ENCODE measurements around the gene ID1.
"Not testable (repeated sequence)": the region's sequence is repeated elsewhere in the genome, so short reads cannot be mapped to it uniquely, and the experiment has no call there.

DNA sequence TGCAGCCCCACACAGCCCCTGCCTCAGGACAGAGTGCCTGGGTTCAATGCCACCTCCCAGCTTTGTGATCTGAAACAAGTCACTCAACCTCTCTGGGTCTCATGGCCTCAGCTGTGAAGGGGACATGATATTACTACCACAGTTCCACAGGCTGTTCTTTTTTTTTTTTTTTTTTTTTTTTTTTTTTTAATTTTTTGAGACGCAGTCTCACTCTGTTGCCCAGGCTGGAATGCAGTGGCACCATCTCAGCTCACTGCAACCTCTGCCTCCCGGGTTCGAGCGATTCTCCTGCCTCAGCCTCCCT, 8.7 kb upstream of the ID1 start:
- TF ChIP-seq, protein P1, sequence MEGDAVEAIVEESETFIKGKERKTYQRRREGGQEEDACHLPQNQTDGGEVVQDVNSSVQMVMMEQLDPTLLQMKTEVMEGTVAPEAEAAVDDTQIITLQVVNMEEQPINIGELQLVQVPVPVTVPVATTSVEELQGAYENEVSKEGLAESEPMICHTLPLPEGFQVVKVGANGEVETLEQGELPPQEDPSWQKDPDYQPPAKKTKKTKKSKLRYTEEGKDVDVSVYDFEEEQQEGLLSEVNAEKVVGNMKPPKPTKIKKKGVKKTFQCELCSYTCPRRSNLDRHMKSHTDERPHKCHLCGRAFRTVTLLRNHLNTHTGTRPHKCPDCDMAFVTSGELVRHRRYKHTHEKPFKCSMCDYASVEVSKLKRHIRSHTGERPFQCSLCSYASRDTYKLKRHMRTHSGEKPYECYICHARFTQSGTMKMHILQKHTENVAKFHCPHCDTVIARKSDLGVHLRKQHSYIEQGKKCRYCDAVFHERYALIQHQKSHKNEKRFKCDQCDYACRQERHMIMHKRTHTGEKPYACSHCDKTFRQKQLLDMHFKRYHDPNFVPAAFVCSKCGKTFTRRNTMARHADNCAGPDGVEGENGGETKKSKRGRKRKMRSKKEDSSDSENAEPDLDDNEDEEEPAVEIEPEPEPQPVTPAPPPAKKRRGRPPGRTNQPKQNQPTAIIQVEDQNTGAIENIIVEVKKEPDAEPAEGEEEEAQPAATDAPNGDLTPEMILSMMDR (IDR thresholded peaks at IDR 0.05): not testable (repeated sequence)
- TF ChIP-seq POLR2A (IDR thresholded peaks at IDR 0.05): not testable (repeated sequence)
